Osteocyte (in vitro differentiated cells): ENCODE data around the gene FAS. TPM values are rescaled to one million over a fixed set of nuclear protein-coding genes. Genes with fewer than 3 reads are reported as not detected.
A peak's percentile ranks its signal among the peaks of the same experiment; 100 is the strongest.

Source experiments
- DNase-seq: peaks from one replicate; pipeline ENCODE4 v3.0.0; 2021; ENCODE audit warnings: mixed read lengths; ENCODE audit not compliant: unreplicated experiment; ENCODE audit errors: extremely low spot score
- H3K27ac Mint-ChIP-seq: one replicate; pipeline ENCODE4 v1.8.0; 2021; ENCODE audit warnings: mild to moderate bottlenecking, mixed read lengths; ENCODE audit not compliant: unreplicated experiment
- H3K27me3 Mint-ChIP-seq: one replicate; pipeline ENCODE4 v1.8.0; 2021; ENCODE audit warnings: mixed read lengths; ENCODE audit not compliant: unreplicated experiment
- H3K36me3 Mint-ChIP-seq: one replicate; pipeline ENCODE4 v1.8.0; 2021; ENCODE audit warnings: mixed read lengths; ENCODE audit not compliant: unreplicated experiment
- H3K4me1 Mint-ChIP-seq: one replicate; pipeline ENCODE4 v1.8.0; 2021; ENCODE audit warnings: mixed read lengths; ENCODE audit not compliant: unreplicated experiment
- H3K4me3 Mint-ChIP-seq: one replicate; pipeline ENCODE4 v1.8.0; 2021; ENCODE audit warnings: mild to moderate bottlenecking, moderate library complexity, mixed read lengths; ENCODE audit not compliant: unreplicated experiment
- H3K9me3 Mint-ChIP-seq: one replicate; pipeline ENCODE4 v1.8.0; 2021; ENCODE audit warnings: mixed read lengths; ENCODE audit not compliant: unreplicated experiment
- CTCF ChIP-seq: fragments of 200-600 bp; sonication (generic); IDR thresholded peaks from 2 replicates; pipeline ENCODE4 v1.5.0; 2021; ENCODE audit warnings: antibody characterized with exemption, mild to moderate bottlenecking, moderate library complexity
- total RNA-seq: library from RNA; stranded (reverse); gene quantifications from 2 replicates; pipeline ENCODE4 v1.2.1, GENCODE V29; 2021

Gene FAS
- total RNA-seq, 1 donor from 2014 or later: 8.8 TPM

- no peak for DNase-seq
- peak overlapping the region; percentile 94 for H3K27ac Mint-ChIP-seq
- H3K4me3 Mint-ChIP-seq: peak overlapping the region; percentile 98
- peak; percentile 23 for TF ChIP-seq CTCF
- no peaks in the 10 kb centered on the region for H3K36me3 Mint-ChIP-seq
- H3K9me3 Mint-ChIP-seq: no peaks in the 10 kb centered on the region
- no peaks in the 10 kb centered on the region for H3K27me3 Mint-ChIP-seq
- H3K4me1 Mint-ChIP-seq: peaks cover 24% of the 10 kb centered on the region
Measured at GRCh38 chr10:88991161-88991898, 732 bp downstream of the FAS start.

GRCh38 chr10:88991899-88992320 is 1.3 kb downstream of the FAS start:
- Mint-ChIP-seq H3K4me3 (peak overlapping the region; percentile 98), H3K27ac (peak overlapping the region; percentile 94), H3K36me3 (no peaks in the 10 kb centered on the region), H3K27me3 (no peaks in the 10 kb centered on the region), H3K4me1 (peaks cover 23% of the 10 kb centered on the region), H3K9me3 (no peaks in the 10 kb centered on the region)
- DNase-seq: no peak
- TF ChIP-seq CTCF: no peak

GRCh38 chr10:88992921-88993524 is 2.4 kb downstream of the FAS start:
- DNase-seq: no peak
- H3K4me3 Mint-ChIP-seq: no peak overlapping the region
- H3K4me1 Mint-ChIP-seq: peaks cover 23% of the 10 kb centered on the region
- TF ChIP-seq CTCF: no peak
- H3K36me3 Mint-ChIP-seq: no peaks in the 10 kb centered on the region
- no peaks in the 10 kb centered on the region for H3K27me3 Mint-ChIP-seq
- no peaks in the 10 kb centered on the region for H3K9me3 Mint-ChIP-seq
- H3K27ac Mint-ChIP-seq: no peak overlapping the region

GRCh38 chr10:88994019-88994418 is 3.4 kb downstream of the FAS start:
- Mint-ChIP-seq H3K27ac (no peak overlapping the region), H3K4me1 (peaks cover 23% of the 10 kb centered on the region), H3K27me3 (no peaks in the 10 kb centered on the region), H3K4me3 (no peak overlapping the region), H3K36me3 (no peaks in the 10 kb centered on the region), H3K9me3 (no peaks in the 10 kb centered on the region)
- TF ChIP-seq CTCF: no peak
- no peak for DNase-seq

- no peak overlapping the region for H3K4me3 Mint-ChIP-seq
- no peak for DNase-seq
- H3K27ac Mint-ChIP-seq: no peak overlapping the region
- peaks cover 24% of the 10 kb centered on the region for H3K4me1 Mint-ChIP-seq
- H3K36me3 Mint-ChIP-seq: no peaks in the 10 kb centered on the region
- TF ChIP-seq CTCF: no peak
- H3K27me3 Mint-ChIP-seq: no peaks in the 10 kb centered on the region
- H3K9me3 Mint-ChIP-seq: no peaks in the 10 kb centered on the region
Measured at GRCh38 chr10:88995156-88995876, 4.7 kb downstream of the FAS start.
